Liver (tissue), 3 donors: Measurements from ENCODE around the gene HEYL.

Source experiments
- ATF3 ChIP-seq: IDR thresholded peaks from 2 replicates; pipeline ENCODE4 v1.6.1; 2016; ENCODE audit warnings: antibody characterized with exemption
- FOXA1 ChIP-seq: IDR thresholded peaks from 2 replicates; pipeline ENCODE4 v1.6.1; 2016; ENCODE audit warnings: antibody characterized with exemption
- GABPA ChIP-seq, 2 donors: IDR thresholded peaks in 1 of 2; conservative IDR thresholded peaks in 1 of 2; 2 replicates each; pipeline ENCODE4 v1.6.1; 2016; ENCODE audit warnings: antibody characterized with exemption in 2 of 2, mild to moderate bottlenecking in 1 of 2, moderate library complexity in 1 of 2
- RAD21 ChIP-seq, 2 donors: IDR thresholded peaks; 2 replicates each; pipeline ENCODE4 v1.6.1; 2016; ENCODE audit warnings: antibody characterized with exemption in 2 of 2, mild to moderate bottlenecking in 2 of 2
- REST ChIP-seq: IDR thresholded peaks from 2 replicates; pipeline ENCODE4 v1.6.1; 2016; ENCODE audit warnings: antibody characterized with exemption, mild to moderate bottlenecking
- SP1 ChIP-seq: IDR thresholded peaks from 2 replicates; pipeline ENCODE4 v1.6.1; 2018; ENCODE audit warnings: antibody characterized with exemption, mild to moderate bottlenecking
- TAF1 ChIP-seq: conservative IDR thresholded peaks from 2 replicates; pipeline ENCODE4 v1.6.1; 2016; ENCODE audit warnings: antibody characterized with exemption, mild to moderate bottlenecking
- YY1 ChIP-seq: IDR thresholded peaks from 2 replicates; pipeline ENCODE4 v1.6.1; 2016; ENCODE audit warnings: antibody characterized with exemption, mild to moderate bottlenecking
- ZBTB33 ChIP-seq: IDR thresholded peaks from 2 replicates; pipeline ENCODE4 v1.6.1; 2016; ENCODE audit warnings: antibody characterized with exemption
- TF ChIP-seq, protein P1 (sequence below): fragments of 150-350 bp; IDR thresholded peaks from 2 replicates; pipeline ENCODE4 v1.5.1; 2017; ENCODE audit warnings: improper control_type of control experiment, low read depth, low read length; ENCODE audit not compliant: missing input control
- TF ChIP-seq, protein P2 (sequence below): IDR thresholded peaks from 2 replicates; pipeline ENCODE4 v1.6.1; 2016; ENCODE audit warnings: antibody characterized with exemption
- donor health status: healthy.
- donor health status: healthy.

DNA sequence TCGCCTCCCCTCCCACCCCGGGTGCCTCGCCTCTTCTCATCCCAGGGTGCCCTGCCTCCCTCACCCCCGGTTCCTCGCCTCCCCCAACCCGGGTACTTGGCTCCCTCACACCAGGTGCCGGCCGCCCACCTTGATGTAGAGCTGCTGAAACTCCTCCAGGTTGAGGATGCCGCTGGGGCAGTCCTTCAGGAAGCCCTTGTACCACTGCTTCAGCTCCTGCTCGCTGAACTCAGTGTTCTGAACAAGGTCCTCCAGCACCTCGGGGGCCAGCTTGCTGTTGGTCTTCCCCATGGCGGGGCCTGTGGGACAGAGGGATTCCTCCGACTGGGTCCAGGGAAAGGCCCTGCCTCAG, 44.8 kb upstream of the HEYL start:
- no peak for TF ChIP-seq FOXA1
- TF ChIP-seq SP1, result no peak
- TF ChIP-seq GABPA (IDR thresholded peaks at IDR 0.05 in 1 of 2, conservative IDR thresholded peaks at IDR 0.05 in 1 of 2), result no peak
- TF ChIP-seq, protein P1, sequence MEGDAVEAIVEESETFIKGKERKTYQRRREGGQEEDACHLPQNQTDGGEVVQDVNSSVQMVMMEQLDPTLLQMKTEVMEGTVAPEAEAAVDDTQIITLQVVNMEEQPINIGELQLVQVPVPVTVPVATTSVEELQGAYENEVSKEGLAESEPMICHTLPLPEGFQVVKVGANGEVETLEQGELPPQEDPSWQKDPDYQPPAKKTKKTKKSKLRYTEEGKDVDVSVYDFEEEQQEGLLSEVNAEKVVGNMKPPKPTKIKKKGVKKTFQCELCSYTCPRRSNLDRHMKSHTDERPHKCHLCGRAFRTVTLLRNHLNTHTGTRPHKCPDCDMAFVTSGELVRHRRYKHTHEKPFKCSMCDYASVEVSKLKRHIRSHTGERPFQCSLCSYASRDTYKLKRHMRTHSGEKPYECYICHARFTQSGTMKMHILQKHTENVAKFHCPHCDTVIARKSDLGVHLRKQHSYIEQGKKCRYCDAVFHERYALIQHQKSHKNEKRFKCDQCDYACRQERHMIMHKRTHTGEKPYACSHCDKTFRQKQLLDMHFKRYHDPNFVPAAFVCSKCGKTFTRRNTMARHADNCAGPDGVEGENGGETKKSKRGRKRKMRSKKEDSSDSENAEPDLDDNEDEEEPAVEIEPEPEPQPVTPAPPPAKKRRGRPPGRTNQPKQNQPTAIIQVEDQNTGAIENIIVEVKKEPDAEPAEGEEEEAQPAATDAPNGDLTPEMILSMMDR, result no peak
- no peak for TF ChIP-seq RAD21 (IDR thresholded peaks at IDR 0.05)
- TF ChIP-seq, protein P2, sequence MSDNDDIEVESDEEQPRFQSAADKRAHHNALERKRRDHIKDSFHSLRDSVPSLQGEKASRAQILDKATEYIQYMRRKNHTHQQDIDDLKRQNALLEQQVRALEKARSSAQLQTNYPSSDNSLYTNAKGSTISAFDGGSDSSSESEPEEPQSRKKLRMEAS, result no peak
- no peak for TF ChIP-seq REST
- no peak for TF ChIP-seq ATF3
- no peak for TF ChIP-seq YY1
- no peak for TF ChIP-seq TAF1
- no peak for TF ChIP-seq ZBTB33
